Common myeloid progenitor, CD34-positive (primary cell): ENCODE data around the gene ARHGEF10L.

Source experiments
- CTCF ChIA-PET: fragments of 350-600 bp; sonication (Branson Sonifier 250); formaldehyde crosslinking; loops from one replicate; lab custom pipeline; 2021; ENCODE audit warnings: antibody characterized with exemption; lab: Charles Lee
- POLR2A ChIA-PET: fragments of 350-600 bp; sonication (Branson Sonifier 250); formaldehyde crosslinking; loops from one replicate; lab custom pipeline; 2021; ENCODE audit warnings: antibody characterized with exemption; lab: Charles Lee
- DNase-seq, 3 donors: peaks; one replicate each; pipeline versions ENCODE4 v3.0.0 to v3.0.0-alpha.2; 2013
- H3K27ac ChIP-seq, 2 experiments: 1 replicate in 1 of 2; 2 replicates in 1 of 2; pipeline ENCODE4 v1.7.0; 2013; ENCODE audit warnings: inconsistent platforms in 2 of 2, low read length in 2 of 2, mild to moderate bottlenecking in 2 of 2, low read depth in 1 of 2, moderate library complexity in 1 of 2; ENCODE audit not compliant: severe bottlenecking in 2 of 2, insufficient read depth in 1 of 2, poor library complexity in 1 of 2
- H3K27me3 ChIP-seq, 5 experiments: replicated peaks in 2 of 5; 1 replicate in 3 of 5; 2 replicates in 2 of 5; pipeline versions ENCODE4 v1.6.1 to v1.7.0; 2013; ENCODE audit warnings: low read length in 4 of 5, mild to moderate bottlenecking in 2 of 5, moderate library complexity in 2 of 5, inconsistent platforms in 1 of 5; ENCODE audit not compliant: insufficient read depth in 5 of 5, control insufficient read depth in 4 of 5
- H3K36me3 ChIP-seq, 4 experiments: 1 replicate in 2 of 4; 2 replicates in 2 of 4; pipeline versions ENCODE4 v1.6.1 to v1.7.0; 2013; ENCODE audit warnings: low read length in 3 of 4, control low read depth in 1 of 4, mild to moderate bottlenecking in 1 of 4; ENCODE audit not compliant: control insufficient read depth in 4 of 4, insufficient read depth in 4 of 4
- H3K4me1 ChIP-seq, 4 experiments: 1 replicate in 3 of 4; 2 replicates in 1 of 4; pipeline versions ENCODE4 v1.6.1 to v1.7.1; 2013; ENCODE audit warnings: low read length in 3 of 4, mild to moderate bottlenecking in 3 of 4, control low read depth in 1 of 4, inconsistent platforms in 1 of 4, moderate library complexity in 1 of 4; ENCODE audit not compliant: control insufficient read depth in 4 of 4, insufficient read depth in 4 of 4; ENCODE audit errors: control extremely low read depth in 1 of 4
- H3K4me3 ChIP-seq, 7 experiments: 1 replicate in 4 of 7; 2 replicates in 3 of 7; pipeline versions ENCODE4 v1.5.1 to v1.7.0; 2013; ENCODE audit warnings: mild to moderate bottlenecking in 7 of 7, low read length in 6 of 7, moderate library complexity in 6 of 7, inconsistent platforms in 2 of 7, low read depth in 2 of 7, control low read depth in 1 of 7; ENCODE audit not compliant: insufficient read depth in 4 of 7, control insufficient read depth in 1 of 7; ENCODE audit errors: extremely low read depth in 1 of 7
- H3K9me3 ChIP-seq, 5 experiments: 1 replicate in 4 of 5; 2 replicates in 1 of 5; pipeline versions ENCODE4 v1.6.1 to v1.7.1; 2013; ENCODE audit warnings: low read length in 4 of 5, mild to moderate bottlenecking in 2 of 5, inconsistent platforms in 1 of 5, low read depth in 1 of 5, moderate library complexity in 1 of 5; ENCODE audit not compliant: control insufficient read depth in 4 of 5, insufficient read depth in 2 of 5; ENCODE audit errors: control extremely low read depth in 1 of 5
- WGBS: methylation state at CpG from one replicate; pipeline ENCODE4 v1.1.5; 2013; ENCODE audit not compliant: insufficient coverage; 5-methylcytosine and 5-hydroxymethylcytosine counted together

The ARHGEF10L gene

DNA sequence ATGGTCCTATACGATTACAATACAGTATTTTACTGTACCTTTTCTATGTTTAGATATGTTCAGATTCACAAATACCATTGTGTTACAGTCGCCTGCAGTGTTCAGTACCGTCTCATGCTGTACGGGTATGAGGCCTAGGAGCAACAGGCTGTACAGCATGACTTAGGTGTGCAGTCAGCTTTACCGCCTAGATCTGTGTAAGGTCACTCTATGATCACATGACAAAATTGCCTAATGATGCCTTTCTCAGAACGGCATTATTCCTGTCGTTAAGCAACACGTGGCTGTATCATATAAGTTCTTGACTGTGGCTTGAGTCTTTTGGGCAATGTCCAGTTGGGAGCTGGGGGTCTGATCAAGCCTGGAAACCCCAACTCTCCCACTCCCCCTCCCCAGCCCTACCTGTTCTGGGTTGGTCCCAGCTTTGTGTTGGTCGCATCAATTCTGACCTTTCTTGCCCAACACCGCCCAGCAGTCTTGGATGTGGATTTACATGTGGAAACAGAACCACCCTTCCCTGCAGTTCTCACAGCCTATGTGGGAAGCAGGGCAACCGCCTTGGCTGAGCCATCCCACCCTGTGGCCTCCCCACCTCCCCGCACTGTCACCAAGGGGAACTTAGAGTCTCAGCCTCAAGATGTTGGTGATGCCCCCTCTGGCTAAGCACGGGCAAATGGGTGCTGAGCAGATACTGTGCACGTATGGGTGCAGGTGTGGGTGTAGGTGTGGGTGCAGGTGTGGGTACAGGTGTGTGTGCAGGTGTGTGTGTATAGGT, 135.4 kb downstream of the ARHGEF10L start:
- ChIA-PET POLR2A (no interaction called here), CTCF (interaction anchor here (4.6 kb wide), 1 partner anchor 13 kb away, joined by 26 read pairs; no protein-coding TSS in a partner anchor)
- H3K9me3 ChIP-seq, result no peaks in the 10 kb centered on the region
- H3K27ac ChIP-seq, result no peak overlapping the region
- WGBS, result 92% methylated on average over 12 of the region's 14 CpGs
- H3K4me1 ChIP-seq, result peaks cover 0 to 5% (median 1%) of the 10 kb centered on the region in 4 experiments
- no peaks in the 10 kb centered on the region for H3K36me3 ChIP-seq
- DNase-seq, result peak in 2 of 3 donors; percentile 36 to 40
- H3K27me3 ChIP-seq, result peaks cover 0 to 1% (median 0%) of the 10 kb centered on the region in 5 experiments
- no peak overlapping the region for H3K4me3 ChIP-seq

DNA sequence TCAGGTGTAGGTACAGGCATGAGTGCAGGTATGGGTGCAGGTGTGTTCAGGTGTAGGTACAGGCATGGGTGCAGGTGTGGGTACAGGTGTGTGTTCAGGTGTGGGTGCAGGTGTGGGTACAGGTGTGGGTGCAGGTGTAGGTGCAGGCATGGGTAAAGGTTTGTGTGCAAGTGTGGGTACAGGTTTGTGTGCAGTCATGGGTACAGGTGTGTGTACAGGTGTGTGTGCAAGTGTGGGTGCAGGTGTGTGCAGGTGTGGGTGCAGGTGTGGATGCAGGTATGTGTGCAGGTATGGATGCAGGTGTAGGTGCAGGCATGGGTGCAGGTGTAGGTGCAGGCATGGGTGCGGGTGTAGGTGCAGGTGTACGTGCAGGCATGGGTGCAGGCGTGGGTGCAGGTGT, 136.2 kb downstream of the ARHGEF10L start:
- Histone ChIP-seq H3K4me3 (no peak overlapping the region), H3K4me1 (peaks cover 0 to 5% (median 1%) of the 10 kb centered on the region in 4 experiments), H3K9me3 (no peaks in the 10 kb centered on the region), H3K27me3 (peaks cover 0 to 1% (median 0%) of the 10 kb centered on the region in 5 experiments), H3K36me3 (no peaks in the 10 kb centered on the region), H3K27ac (no peak overlapping the region)
- POLR2A ChIA-PET, result no interaction called here
- DNase-seq, result peak in 1 of 3 donors; percentile 11
- WGBS, result 100% methylated on average over 3 of the region's 3 CpGs
- CTCF ChIA-PET, result no interaction called here

DNA sequence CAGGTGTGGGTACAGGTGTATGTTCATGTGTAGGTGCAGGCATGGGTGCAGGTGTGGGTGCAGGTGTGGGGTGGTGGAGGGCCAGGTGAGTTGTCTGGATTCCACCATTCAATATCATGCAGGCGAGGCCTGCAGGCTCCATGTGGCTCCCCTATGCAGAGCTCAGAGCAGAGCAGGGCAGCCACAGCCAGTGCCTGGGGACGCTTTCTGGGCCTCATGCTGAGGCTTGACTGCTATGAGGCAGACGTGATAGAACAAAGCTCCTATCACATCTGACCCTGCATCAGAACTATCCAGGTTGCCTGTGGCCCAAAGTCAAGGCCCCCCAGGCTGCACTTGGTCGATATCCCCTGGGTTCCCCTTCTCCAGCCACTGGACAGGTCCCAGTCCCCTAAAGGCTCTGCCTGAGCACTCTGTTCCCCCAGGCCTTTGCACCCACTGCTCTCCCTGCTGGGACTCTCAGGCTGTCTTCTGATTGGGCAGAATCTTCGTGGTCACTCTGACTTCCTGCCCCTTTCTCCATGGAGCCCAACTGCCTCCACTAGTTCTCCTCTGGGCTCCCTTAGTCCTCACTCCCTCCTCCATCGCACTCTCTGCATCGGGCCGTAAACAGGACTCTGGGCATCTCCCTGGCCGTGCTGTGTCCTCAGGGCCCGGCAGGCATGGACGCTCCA, 137.0 kb downstream of the ARHGEF10L start:
- no peak for DNase-seq

DNA sequence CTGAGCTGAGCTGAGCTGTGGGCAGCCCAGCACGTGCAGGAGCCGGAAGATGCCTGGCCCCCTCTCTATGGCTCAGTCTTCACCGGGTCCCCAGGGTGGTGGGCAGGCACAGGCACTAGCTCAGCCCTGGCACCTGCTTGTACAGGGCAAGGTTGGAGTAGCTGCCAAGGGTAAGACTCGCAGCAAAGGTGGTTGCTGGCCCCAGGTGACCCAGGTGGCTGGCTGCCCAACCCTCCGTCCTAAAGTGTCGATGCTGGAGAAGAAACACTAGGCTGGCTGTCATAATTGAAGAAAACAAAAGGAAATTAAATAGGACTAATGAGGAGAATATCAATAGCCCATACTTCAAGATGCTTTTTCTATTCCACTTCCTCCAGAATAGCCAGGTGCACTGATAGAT, 138.5 kb downstream of the ARHGEF10L start:
- Histone ChIP-seq H3K36me3 (no peaks in the 10 kb centered on the region), H3K4me3 (no peak overlapping the region), H3K9me3 (no peaks in the 10 kb centered on the region), H3K4me1 (peaks cover 0 to 5% (median 0%) of the 10 kb centered on the region in 4 experiments), H3K27ac (no peak overlapping the region), H3K27me3 (peaks cover 0 to 5% (median 2%) of the 10 kb centered on the region in 5 experiments)
- POLR2A ChIA-PET, result interaction anchor here (0.5 kb wide), 1 partner anchor 883 kb away, joined by 5 read pairs; no protein-coding TSS in a partner anchor
- WGBS, result 98% methylated on average over 5 of the region's 6 CpGs
- no peak for DNase-seq
- CTCF ChIA-PET, result interaction anchor here (1.6 kb wide), 1 partner anchor 10 kb away, joined by 3 read pairs; no protein-coding TSS in a partner anchor

More for the DNA sequence above, 137.0 kb downstream of the ARHGEF10L start:
- Histone ChIP-seq H3K4me3 (no peak overlapping the region), H3K27ac (no peak overlapping the region), H3K36me3 (no peaks in the 10 kb centered on the region), H3K27me3 (peaks cover 0 to 4% (median 0%) of the 10 kb centered on the region in 5 experiments), H3K9me3 (no peaks in the 10 kb centered on the region), H3K4me1 (peaks cover 0 to 5% (median 1%) of the 10 kb centered on the region in 4 experiments)
- WGBS, result 89% methylated on average over 11 of the region's 11 CpGs
- POLR2A ChIA-PET, result no interaction called here
- CTCF ChIA-PET, result interaction anchor here (1.6 kb wide), 1 partner anchor 8 kb away, joined by 3 read pairs; no protein-coding TSS in a partner anchor

DNA sequence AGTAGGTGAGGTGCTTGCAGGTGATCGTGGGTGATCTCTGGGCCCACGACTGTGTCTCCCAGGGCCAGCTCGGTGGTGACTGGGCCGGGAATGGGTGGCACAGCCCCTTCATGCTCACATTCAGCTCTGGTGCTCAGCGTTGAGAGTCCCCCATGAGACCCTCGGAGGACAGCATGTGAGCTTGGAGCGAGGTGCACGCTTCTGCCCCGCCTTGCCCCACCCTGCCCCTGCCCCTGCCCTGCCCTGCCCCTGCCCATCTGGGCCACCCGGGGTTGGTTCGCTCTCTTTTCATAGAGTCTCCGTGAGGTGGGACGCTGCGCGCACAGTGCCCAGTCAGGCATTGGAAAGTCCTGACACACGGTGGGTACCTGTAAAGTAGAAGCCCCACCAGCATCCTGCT, 140.4 kb downstream of the ARHGEF10L start:
- peaks cover 0 to 5% (median 2%) of the 10 kb centered on the region in 5 experiments for H3K27me3 ChIP-seq
- WGBS, result 88% methylated on average over 16 of the region's 16 CpGs
- H3K4me1 ChIP-seq, result no peaks in the 10 kb centered on the region
- DNase-seq, result no peak
- ChIA-PET POLR2A (no interaction called here), CTCF (no interaction called here)
- no peak overlapping the region for H3K27ac ChIP-seq
- H3K4me3 ChIP-seq, result no peak overlapping the region
- H3K9me3 ChIP-seq, result no peaks in the 10 kb centered on the region
- H3K36me3 ChIP-seq, result no peaks in the 10 kb centered on the region

DNA sequence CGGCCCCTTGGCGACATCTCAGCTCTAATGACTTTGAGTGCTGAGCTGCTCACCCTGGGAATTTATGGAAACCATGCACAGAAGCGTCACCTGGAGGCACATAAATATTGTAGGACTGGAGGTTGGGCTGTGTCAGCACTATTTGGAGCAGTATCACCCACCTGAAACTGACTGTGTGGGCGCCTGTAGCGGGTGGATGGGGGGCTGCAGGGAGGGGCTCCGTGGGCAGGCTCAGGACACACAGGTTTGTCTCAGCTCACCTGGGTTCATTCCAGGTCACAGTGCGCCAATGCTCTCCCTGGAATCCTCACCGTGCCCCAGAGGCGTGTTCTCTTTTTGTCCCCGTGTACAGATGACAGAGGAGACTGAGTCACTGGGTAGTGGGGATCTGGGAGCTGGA, 140.8 kb downstream of the ARHGEF10L start:
- Histone ChIP-seq H3K27ac (no peak overlapping the region), H3K4me3 (no peak overlapping the region), H3K36me3 (no peaks in the 10 kb centered on the region), H3K4me1 (no peaks in the 10 kb centered on the region), H3K9me3 (no peaks in the 10 kb centered on the region), H3K27me3 (peaks cover 0 to 5% (median 2%) of the 10 kb centered on the region in 5 experiments)
- 86% methylated on average over 10 of the region's 10 CpGs for WGBS
- no peak for DNase-seq
- ChIA-PET POLR2A (no interaction called here), CTCF (no interaction called here)

DNA sequence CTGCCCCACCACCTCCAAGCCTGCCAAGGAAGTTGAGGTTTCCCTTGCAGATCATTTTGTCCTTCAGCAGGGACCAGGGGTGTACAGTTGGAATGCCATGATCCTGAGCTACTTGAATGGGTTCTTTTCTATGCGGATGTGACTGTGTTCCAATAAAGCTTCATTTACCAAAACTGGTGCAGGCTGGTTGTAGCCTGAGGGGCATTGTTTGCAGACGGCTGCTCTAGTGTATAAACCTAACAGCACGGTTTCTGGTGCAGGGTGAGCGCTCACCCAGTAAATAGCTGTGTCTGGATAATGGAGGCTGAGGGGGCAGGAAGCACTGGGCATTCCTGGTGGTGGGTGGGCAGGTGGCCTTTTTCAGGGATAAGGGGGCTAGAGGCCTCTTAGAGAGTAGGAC, 142.9 kb downstream of the ARHGEF10L start:
- DNase-seq, result no peak
- Histone ChIP-seq H3K4me1 (no peaks in the 10 kb centered on the region), H3K27ac (no peak overlapping the region), H3K36me3 (no peaks in the 10 kb centered on the region), H3K4me3 (no peak overlapping the region), H3K9me3 (no peaks in the 10 kb centered on the region), H3K27me3 (peaks cover 0 to 5% (median 2%) of the 10 kb centered on the region in 5 experiments)
- WGBS, result 91% methylated on average over 4 of the region's 4 CpGs
- POLR2A ChIA-PET, result no interaction called here
- CTCF ChIA-PET, result no interaction called here
